EH (cell line): Measurements from ENCODE around the gene GFOD1.
A peak's percentile ranks its signal among the peaks of the same experiment; 100 is the strongest.
"Not testable (repeated sequence)": the region's sequence is repeated elsewhere in the genome, so short reads cannot be mapped to it uniquely, and the experiment has no call there.

Experiments
- DNase-seq: peaks from one replicate; pipeline ENCODE4 v3.0.0-alpha.2; 2015; ENCODE audit warnings: low read depth

The GFOD1 gene

DNA sequence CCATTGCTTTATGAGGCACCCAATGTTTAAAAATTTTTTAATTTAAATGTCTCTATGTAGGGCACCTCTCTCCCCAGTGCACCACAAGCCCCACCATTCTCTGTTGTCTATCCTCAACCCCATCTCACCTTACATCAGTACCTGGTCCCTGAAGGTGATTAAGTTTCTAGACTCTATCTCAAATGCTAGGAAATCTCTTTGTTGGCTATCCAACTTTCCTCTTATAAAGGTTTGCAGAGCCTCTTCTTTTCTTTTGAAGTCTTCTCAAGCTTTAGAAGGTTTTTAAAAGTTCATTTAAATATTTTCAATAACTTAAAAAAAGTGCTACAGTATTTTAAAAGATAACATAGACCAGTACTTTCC is 82.5 kb downstream of the GFOD1 start:
- DNase-seq = no peak

- DNase-seq = peak; percentile 23
Observed at GRCh38 chr6:13404228-13404891, 83.0 kb downstream of the GFOD1 start.

DNA sequence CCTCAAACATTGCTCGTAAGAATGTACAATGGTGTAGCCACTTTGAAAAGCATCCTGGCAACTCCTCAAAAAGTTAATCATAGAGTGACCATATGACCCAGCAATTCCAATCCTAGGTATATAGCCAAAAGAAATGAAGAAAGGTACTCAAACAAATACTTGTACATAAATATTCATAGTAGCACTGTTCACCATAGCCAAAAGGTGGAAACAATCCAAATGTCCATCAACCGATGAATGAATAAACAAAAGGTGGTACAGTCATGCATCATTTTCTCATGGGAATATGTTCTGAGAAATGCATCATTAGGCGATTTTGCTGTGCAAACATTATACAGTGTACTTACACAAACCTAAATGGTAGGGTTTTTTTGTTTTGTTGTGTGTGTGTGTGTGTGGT is 84.7 kb downstream of the GFOD1 start:
- DNase-seq = no peak

DNA sequence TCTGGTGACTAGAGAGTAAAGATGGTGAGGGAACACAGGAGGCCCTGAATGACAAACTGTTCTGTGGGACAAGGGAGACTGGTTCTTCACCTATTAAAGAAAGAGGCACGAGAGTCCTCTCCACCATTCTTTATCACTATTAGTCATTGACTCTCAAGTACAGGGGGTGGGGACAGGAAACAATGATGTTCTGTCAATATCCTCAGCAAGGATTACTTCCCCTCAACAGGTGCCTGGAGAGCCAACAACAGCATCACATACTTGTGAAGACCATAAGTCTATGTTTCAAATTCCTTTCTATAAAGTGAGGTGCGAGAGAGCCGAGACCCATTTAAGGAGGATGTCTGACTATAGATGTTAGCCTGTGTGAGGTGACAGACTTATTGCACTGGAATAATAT is 86.6 kb downstream of the GFOD1 start:
- no peak for DNase-seq

- no peak for DNase-seq
Observed at GRCh38 chr6:13398421-13398994, 88.9 kb downstream of the GFOD1 start.

- DNase-seq = no peak
Observed at GRCh38 chr6:13398069-13398381, 89.4 kb downstream of the GFOD1 start.

DNA sequence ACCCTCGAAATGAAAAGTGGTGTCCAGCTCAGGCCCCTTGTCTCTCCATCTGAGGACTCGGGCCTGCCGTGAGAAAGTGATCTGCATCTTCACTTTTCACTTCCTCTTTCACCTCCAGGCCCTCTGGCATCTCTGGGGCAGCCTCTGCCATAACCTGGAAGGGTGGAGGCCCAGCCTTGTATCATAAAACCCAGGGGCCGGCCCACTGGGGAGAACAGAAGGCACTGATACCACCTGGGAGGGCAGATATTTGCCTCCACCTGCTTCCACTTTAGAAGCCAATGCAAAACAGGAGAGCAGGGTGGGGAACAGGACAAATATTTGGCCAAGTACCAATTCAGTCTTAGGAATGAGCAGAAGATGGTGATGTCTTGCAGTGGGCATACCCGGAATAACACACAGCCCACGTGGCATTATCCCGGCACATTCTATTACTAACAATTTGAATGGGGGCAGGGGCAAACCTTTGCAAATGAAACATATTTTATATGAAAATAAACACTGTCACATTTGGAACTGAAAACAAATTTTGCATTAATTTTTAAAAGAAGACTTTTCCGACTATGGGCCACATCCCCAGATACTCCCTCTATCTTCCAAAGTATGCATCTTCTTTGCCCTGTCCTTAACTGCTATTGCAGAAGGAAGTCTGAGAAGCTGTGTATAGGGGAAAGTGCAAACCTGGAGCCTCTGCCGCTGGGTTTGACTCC is 89.9 kb downstream of the GFOD1 start:
- peak; percentile 11 for DNase-seq

- DNase-seq = no peak
Observed at GRCh38 chr6:13396241-13396792, 91.1 kb downstream of the GFOD1 start.

DNA sequence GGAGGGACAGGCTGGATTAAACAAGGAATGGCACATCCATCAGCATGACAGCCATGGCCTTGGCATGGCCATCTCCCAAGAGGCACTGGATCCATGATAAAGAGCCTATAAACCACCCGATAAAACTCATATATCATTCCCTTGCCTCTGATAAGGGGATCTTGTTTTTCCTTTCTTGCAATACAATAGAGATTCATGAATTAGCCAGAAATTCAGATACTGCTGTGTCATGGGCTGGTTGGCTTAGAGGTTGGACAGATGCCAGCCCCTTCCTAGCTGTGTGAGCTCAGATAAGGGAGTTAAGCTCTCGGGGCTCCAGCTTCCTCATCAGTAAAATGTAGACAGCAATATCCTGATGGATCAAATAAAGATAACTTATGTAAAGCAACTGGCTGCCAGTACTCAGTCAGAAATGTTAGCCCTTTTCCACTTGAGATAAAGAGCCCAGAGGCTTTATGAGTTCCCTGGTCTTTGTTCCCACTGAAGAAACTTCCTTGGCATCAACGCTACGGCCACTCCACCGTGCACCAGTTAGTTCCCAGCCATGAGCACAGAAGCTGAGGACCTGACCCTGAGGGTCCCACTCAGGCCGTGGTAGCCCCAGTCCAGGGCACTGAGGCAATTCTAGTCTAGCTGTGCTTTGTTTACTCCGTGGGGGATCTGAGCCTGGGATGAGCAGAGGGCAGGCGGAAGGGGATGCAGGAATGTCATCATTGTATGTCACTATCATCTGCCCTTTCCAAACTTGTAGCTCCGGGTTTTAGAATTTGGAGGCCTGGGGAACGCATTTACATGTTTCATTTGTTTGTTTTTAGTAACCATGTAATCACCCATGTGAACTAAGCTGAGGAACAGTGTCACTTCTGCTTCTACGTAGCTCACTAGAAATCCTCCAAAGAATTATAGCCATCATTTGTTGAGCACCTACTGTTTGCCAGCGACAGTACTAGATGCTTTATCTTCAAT is 91.8 kb downstream of the GFOD1 start:
- DNase-seq = peak; percentile 74

DNA sequence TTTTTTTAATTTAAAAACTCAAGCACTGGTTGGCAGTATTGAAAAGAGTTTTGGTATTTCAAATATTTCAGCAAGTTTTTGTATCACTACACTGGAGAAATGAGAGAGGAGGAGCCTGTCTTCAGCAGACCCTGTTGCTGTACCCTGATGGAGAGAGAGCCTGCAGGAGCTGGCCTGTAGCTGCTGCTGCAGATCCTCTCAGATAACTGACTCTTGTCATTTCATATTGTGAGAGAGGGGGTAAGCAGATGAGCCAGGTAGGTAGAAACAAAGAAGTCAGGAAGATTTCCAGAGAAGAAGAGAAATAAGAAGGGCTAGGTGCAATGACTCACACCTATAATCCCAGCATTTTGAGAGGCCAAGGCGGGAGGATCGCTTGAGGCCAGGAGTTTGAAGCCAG is 94.9 kb downstream of the GFOD1 start:
- no peak for DNase-seq

- no peak for DNase-seq
Observed at GRCh38 chr6:13391537-13391936, 95.9 kb downstream of the GFOD1 start.

GRCh38 chr6:13390658-13391057 is 96.7 kb downstream of the GFOD1 start:
- no peak for DNase-seq

- not testable (repeated sequence) for DNase-seq
Observed at GRCh38 chr6:13389237-13389636, 98.2 kb downstream of the GFOD1 start.

DNA sequence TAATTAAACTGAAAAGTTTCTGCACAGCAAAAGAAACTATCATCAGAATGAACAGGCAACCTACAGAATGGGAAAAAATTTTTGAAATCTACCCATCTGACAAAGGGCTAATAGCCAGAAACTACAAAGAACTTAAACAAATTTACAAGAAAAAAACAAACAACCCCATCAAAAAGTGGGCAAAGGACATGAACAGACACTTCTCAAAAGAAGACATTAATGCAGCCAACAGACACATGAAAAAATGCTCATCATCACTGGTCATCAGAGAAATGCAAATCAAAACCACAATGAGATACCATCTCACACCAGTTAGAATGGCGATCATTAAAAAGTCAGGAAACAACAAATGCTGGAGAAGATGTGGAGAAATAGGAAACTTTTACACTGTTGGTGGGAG is 98.6 kb downstream of the GFOD1 start:
- DNase-seq = not testable (repeated sequence)

- DNase-seq = no peak
Observed at GRCh38 chr6:13384966-13385365, 102.4 kb downstream of the GFOD1 start.

GRCh38 chr6:13384506-13384905 is 102.9 kb downstream of the GFOD1 start:
- DNase-seq = no peak

GRCh38 chr6:13383328-13384163 is 103.9 kb downstream of the GFOD1 start:
- no peak for DNase-seq

- no peak for DNase-seq
Observed at GRCh38 chr6:13380761-13381160, 106.6 kb downstream of the GFOD1 start.

DNA sequence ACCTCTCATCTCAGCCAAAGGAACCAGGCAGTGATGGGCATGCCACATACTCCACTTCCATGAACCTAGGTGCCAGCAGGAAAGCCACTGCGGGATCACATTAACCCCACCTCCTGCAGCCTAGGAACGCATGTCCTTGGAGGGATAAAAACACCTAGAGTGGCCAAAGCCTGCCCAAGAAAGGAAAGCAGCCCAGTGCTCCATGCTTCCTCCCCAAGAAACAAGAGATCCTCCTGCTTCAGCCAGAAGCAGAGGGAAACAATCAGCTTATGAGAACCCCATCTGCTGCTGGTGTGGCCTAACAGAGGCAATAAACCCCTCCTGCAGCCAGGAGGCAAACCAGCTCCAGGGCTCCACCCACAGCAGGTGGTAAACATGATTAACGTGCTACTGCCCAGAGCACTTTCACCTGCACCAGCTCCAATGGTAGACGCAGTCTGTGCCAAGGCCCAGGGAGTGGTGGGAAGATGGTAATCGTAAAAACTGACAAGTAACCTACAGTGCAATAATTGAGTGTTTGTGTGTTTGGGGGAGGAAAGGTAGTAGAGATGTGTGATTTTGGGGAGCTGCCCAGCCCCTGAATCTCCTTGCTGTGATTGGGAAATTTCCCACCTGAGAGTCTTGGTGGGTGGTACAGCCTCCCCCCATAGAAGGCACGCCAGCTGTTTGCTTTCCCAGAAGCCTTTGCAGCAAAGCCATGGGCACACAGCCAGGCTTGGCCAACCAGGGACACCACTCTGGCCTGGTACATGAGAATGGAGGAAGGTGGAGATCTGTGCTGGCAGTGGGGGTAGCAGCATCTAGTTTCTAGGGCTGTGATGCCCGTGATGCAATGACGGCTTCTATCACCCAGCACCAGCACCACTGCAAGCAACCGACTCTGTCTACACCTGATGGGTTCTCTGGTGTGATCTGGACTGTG is 108.5 kb downstream of the GFOD1 start:
- no peak for DNase-seq

- no peak for DNase-seq
Observed at GRCh38 chr6:13377054-13377758, 110.2 kb downstream of the GFOD1 start.
